ENCODE measurements around the gene RUNX1.

Gene RUNX1

DNA sequence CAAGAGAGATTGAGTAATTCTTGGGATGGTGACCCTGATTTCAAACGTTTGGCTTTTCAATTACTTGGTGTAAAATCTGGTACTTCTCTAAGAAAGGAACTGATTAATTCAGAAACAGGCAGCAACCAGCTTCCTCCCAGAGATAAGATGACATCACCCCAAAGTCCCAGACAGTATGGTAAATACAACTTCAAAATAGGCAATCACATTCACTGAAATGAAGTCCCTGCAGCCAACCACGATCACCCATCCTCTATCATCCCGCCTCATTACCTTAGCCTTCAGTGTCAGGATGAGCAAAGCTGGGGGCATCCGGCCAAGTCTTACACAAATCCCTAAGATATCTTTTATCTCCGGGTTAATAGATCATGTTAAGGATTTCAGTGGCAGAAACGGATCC is 26.4 kb upstream of the RUNX1 start:
- Mint-ChIP-seq H3K4me3 (no peak overlapping the region), H3K27me3 (peaks cover 2% of the 10 kb centered on the region), H3K36me3 (ENCODE audit: low read depth) (no peaks in the 10 kb centered on the region), H3K27ac (no peak overlapping the region), H3K4me1 (peaks cover 25% of the 10 kb centered on the region), H3K9me3 (peaks cover 13% of the 10 kb centered on the region)
- DNase-seq (no peak), ATAC-seq (no peak)

DNA sequence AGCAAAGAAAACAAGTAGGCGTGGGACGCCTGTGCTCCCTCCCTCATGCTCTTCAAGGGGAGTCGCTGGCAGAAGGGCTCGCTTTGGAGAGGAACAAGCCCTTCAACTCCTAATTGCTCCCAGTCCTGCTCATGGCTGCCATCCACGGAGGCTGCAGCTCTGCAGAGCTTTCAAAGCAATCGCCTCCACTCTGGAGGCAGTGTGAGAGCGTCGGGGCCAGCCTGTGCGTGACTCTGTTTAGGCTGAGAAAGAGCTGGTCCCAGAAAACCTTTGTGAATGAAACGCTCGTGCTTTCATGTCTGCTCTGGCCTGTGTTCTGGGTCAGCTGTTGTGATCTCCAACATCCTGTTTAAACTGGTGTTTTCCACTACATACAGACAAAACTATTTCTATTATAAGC is 23.9 kb upstream of the RUNX1 start:
- Mint-ChIP-seq H3K9me3 (peaks cover 13% of the 10 kb centered on the region), H3K4me1 (peaks cover 22% of the 10 kb centered on the region), H3K4me3 (no peak overlapping the region), H3K27ac (no peak overlapping the region), H3K36me3 (ENCODE audit: low read depth) (no peaks in the 10 kb centered on the region), H3K27me3 (no peaks in the 10 kb centered on the region)
- no peak for ATAC-seq
- DNase-seq = no peak

GRCh38 chr21:35072557-35072956 is 23.5 kb upstream of the RUNX1 start:
- ATAC-seq (no peak), DNase-seq (no peak)
- no peak overlapping the region for H3K4me3 Mint-ChIP-seq
- no peaks in the 10 kb centered on the region for H3K36me3 Mint-ChIP-seq (ENCODE audit: low read depth)
- no peaks in the 10 kb centered on the region for H3K27me3 Mint-ChIP-seq
- peaks cover 20% of the 10 kb centered on the region for H3K4me1 Mint-ChIP-seq
- peaks cover 13% of the 10 kb centered on the region for H3K9me3 Mint-ChIP-seq
- H3K27ac Mint-ChIP-seq = no peak overlapping the region

- DNase-seq = no peak
- Mint-ChIP-seq H3K4me3 (no peak overlapping the region), H3K27me3 (no peaks in the 10 kb centered on the region), H3K27ac (no peak overlapping the region), H3K36me3 (ENCODE audit: low read depth) (peaks cover 2% of the 10 kb centered on the region), H3K4me1 (peaks cover 20% of the 10 kb centered on the region), H3K9me3 (peaks cover 13% of the 10 kb centered on the region)
- ATAC-seq = peak; percentile 76
Measured at GRCh38 chr21:35071347-35071746, 22.2 kb upstream of the RUNX1 start.

- ATAC-seq (no peak), DNase-seq (no peak)
- no peaks in the 10 kb centered on the region for H3K27me3 Mint-ChIP-seq
- H3K4me1 Mint-ChIP-seq = peaks cover 16% of the 10 kb centered on the region
- H3K9me3 Mint-ChIP-seq = peaks cover 13% of the 10 kb centered on the region
- H3K36me3 Mint-ChIP-seq (ENCODE audit: low read depth) = peaks cover 2% of the 10 kb centered on the region
- no peak overlapping the region for H3K27ac Mint-ChIP-seq
- H3K4me3 Mint-ChIP-seq = no peak overlapping the region
Measured at GRCh38 chr21:35070436-35070835, 21.3 kb upstream of the RUNX1 start.

DNA sequence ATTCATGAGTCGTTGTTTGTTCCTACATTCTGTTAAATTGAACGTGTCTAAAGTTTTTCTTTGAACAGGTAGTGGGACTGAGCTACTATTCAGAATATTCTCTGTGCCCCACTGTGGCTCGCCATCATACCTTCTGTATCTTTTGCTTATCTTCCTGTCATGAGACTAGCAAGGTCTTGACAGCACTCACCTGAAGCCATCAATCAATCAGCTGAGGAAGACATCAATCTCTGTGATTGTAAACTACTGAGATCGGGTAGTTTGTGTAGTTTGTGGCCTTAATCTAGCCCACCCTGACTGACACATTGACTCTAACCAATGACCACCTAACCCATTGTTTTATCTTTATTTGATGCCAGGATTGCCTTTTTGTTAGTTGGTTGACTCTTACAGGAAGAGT is 17.7 kb upstream of the RUNX1 start:
- no peak for DNase-seq
- no peak overlapping the region for H3K4me3 Mint-ChIP-seq
- no peaks in the 10 kb centered on the region for H3K27me3 Mint-ChIP-seq
- no peak overlapping the region for H3K27ac Mint-ChIP-seq
- ATAC-seq = no peak
- peaks cover 19% of the 10 kb centered on the region for H3K4me1 Mint-ChIP-seq
- peaks cover 2% of the 10 kb centered on the region for H3K36me3 Mint-ChIP-seq (ENCODE audit: low read depth)
- H3K9me3 Mint-ChIP-seq = no peaks in the 10 kb centered on the region

DNA sequence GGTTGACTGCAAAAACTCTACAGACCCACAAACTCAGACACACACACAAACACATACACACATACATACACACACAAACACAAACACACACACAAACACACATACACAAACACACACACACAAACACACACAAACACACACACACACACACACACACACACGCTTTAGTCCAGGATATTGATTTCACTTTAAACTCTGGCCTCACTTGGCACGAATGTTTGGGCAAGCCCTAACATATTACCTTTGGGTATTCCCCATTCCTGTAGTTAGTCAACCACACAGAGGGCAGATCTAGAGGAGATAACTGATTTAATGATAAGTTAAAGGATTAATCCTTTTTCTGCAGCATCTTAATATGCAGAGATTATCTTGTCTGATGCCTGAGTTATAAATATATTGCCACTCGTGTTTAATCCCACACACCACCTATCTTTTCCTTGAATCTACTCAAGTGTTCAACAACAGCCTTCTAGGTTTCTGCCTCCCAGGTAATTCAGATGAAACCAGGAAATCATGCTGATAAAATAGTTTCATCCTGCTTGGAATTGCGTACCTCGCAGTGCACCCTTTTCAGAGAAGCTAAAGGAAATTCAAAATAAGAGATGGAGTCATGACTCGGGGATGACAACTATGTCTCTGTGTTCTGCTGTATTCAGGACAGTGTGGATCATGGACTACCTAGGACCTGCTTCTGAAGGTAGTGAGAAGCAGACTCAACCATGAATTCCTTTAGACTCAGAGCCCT is 14.5 kb upstream of the RUNX1 start:
- H3K36me3 Mint-ChIP-seq (ENCODE audit: low read depth) = peaks cover 2% of the 10 kb centered on the region
- no peaks in the 10 kb centered on the region for H3K9me3 Mint-ChIP-seq
- H3K27me3 Mint-ChIP-seq = no peaks in the 10 kb centered on the region
- H3K4me1 Mint-ChIP-seq = peaks cover 18% of the 10 kb centered on the region
- no peak overlapping the region for H3K27ac Mint-ChIP-seq
- no peak for ATAC-seq
- no peak overlapping the region for H3K4me3 Mint-ChIP-seq
- no peak for DNase-seq

DNA sequence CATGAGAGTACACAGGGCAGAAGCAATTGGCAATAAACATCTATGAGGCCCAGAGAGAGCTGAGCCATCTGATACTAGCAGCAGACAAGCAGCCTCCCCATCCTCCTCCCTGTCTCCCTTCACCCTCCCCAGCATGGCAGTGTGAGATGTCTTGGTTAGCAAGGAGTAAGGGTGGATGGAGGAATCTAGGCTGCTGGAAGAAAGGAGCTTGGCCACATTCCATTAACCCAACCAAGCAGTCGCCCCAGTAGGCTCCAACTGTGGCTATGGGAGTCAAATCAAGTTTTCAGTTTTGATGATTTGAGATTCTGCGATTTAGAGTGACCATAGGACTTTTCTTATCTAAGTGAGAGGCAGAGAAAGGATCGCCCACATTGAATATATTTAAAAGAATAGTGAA is 12.9 kb upstream of the RUNX1 start:
- Mint-ChIP-seq H3K4me1 (peaks cover 32% of the 10 kb centered on the region), H3K9me3 (no peaks in the 10 kb centered on the region), H3K27me3 (no peaks in the 10 kb centered on the region), H3K4me3 (no peak overlapping the region), H3K27ac (no peak overlapping the region), H3K36me3 (ENCODE audit: low read depth) (peaks cover 2% of the 10 kb centered on the region)
- DNase-seq = no peak
- no peak for ATAC-seq

DNA sequence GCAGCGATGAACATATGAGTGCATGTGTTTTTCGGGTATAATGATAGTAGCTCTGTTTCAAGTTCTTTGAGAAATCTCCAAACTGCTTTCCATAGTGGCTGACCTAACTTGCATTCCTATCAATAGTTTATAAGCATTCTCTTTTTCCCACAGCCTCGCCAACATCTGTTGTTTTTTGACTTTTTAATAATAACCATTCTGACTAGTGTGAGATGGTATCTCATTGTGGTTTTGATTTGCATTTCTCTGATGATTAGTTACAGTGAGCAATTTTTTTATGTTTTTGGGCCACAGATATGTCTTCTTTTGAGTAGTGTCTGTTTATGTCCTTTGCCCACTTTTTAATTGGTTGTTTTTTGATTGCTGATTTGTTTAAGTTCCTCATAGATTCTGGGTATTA is 10.6 kb upstream of the RUNX1 start:
- no peak overlapping the region for H3K27ac Mint-ChIP-seq

GRCh38 chr21:35058058-35058457 is 9.0 kb upstream of the RUNX1 start:
- H3K4me3 Mint-ChIP-seq = no peak overlapping the region
- H3K27ac Mint-ChIP-seq = no peak overlapping the region
- H3K27me3 Mint-ChIP-seq = no peaks in the 10 kb centered on the region
- no peaks in the 10 kb centered on the region for H3K9me3 Mint-ChIP-seq
- H3K4me1 Mint-ChIP-seq = peaks cover 35% of the 10 kb centered on the region
- H3K36me3 Mint-ChIP-seq (ENCODE audit: low read depth) = no peaks in the 10 kb centered on the region
- ATAC-seq = no peak
- DNase-seq = no peak

More for the DNA sequence above, 10.6 kb upstream of the RUNX1 start:
- DNase-seq (no peak), ATAC-seq (no peak)
- H3K4me1 Mint-ChIP-seq = peaks cover 33% of the 10 kb centered on the region
- no peak overlapping the region for H3K4me3 Mint-ChIP-seq
- no peaks in the 10 kb centered on the region for H3K36me3 Mint-ChIP-seq (ENCODE audit: low read depth)
- no peaks in the 10 kb centered on the region for H3K27me3 Mint-ChIP-seq
- no peaks in the 10 kb centered on the region for H3K9me3 Mint-ChIP-seq

DNA sequence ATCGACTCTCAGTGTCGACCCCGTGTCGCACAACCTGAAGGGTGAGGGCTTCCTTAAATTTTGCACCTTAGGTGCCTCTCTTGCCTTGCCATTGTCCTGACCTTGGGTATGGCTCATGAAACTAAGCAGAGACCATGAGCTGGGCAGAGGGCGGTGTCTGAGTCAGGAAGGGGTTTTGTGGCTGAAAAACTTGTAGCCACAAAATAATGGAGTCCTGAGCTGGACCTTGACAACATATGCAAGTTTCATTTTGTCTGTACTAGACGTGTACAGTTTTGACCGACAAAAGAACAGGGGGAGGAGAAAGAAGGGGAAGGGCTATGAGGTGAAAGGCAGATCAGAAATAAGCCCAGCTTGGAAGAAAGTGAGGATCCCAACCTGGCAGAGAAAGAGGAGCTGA is 8.3 kb upstream of the RUNX1 start:
- Mint-ChIP-seq H3K27me3 (no peaks in the 10 kb centered on the region), H3K4me3 (no peak overlapping the region), H3K27ac (no peak overlapping the region), H3K36me3 (ENCODE audit: low read depth) (no peaks in the 10 kb centered on the region), H3K4me1 (peaks cover 41% of the 10 kb centered on the region), H3K9me3 (no peaks in the 10 kb centered on the region)
- peak; percentile 46 for ATAC-seq
- no peak for DNase-seq

GRCh38 chr21:35053356-35054096 is 4.4 kb upstream of the RUNX1 start:
- H3K4me1 Mint-ChIP-seq = peaks cover 66% of the 10 kb centered on the region
- no peak overlapping the region for H3K4me3 Mint-ChIP-seq
- ATAC-seq (no peak), DNase-seq (no peak)
- peaks cover 3% of the 10 kb centered on the region for H3K27me3 Mint-ChIP-seq
- H3K36me3 Mint-ChIP-seq (ENCODE audit: low read depth) = peaks cover 3% of the 10 kb centered on the region
- no peak overlapping the region for H3K27ac Mint-ChIP-seq
- no peaks in the 10 kb centered on the region for H3K9me3 Mint-ChIP-seq

DNA sequence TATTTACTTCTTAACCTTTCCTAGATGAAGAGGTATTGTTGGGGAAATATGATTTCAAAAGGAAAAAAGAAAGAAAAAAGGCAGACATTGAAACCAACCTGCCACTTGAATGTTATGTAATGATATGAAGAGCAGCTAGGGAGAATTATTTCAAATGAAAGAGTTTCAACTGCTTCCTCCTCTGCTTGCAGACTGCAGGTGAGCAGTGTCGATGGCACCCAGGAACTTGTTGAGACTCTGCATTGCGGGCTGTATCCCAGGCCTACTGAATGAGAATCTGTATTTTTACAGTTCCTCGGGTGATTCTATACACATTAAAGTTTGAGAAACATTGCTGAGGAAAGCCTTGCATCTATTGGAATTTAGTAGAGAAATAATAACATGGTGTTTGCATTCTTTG is 3.7 kb upstream of the RUNX1 start:
- Mint-ChIP-seq H3K4me3 (no peak overlapping the region), H3K27me3 (peaks cover 3% of the 10 kb centered on the region), H3K27ac (peak overlapping the region; percentile 32), H3K4me1 (peaks cover 69% of the 10 kb centered on the region), H3K9me3 (no peaks in the 10 kb centered on the region), H3K36me3 (ENCODE audit: low read depth) (peaks cover 4% of the 10 kb centered on the region)
- ATAC-seq = no peak
- no peak for DNase-seq

GRCh38 chr21:35051287-35051818 is 2.3 kb upstream of the RUNX1 start:
- peak; percentile 84 for DNase-seq
- H3K27ac Mint-ChIP-seq = peak overlapping the region; percentile 72
- peaks cover 72% of the 10 kb centered on the region for H3K4me1 Mint-ChIP-seq
- H3K36me3 Mint-ChIP-seq (ENCODE audit: low read depth) = peaks cover 6% of the 10 kb centered on the region
- peak; percentile 56 for ATAC-seq
- no peaks in the 10 kb centered on the region for H3K9me3 Mint-ChIP-seq
- peak overlapping the region; percentile 93 for H3K4me3 Mint-ChIP-seq
- peaks cover 3% of the 10 kb centered on the region for H3K27me3 Mint-ChIP-seq

Data from activated naive CD8-positive, alpha-beta T cell treated with anti-CD3 and anti-CD28 coated beads, Interleukin-2, amount 50 U/mL, for 24 hours (primary cell).